IMR-90 (cell line): ENCODE measurements around the gene CNOT3. TPM values are rescaled to one million over a fixed set of nuclear protein-coding genes. Genes with fewer than 3 reads are reported as not detected.

Experiments used
- ATAC-seq: fragments of 200-7000 bp; cut with Tn5 transposase; 2 replicates; pipeline ENCODE4 v1.9.1; 2020; ENCODE audit warnings: low read depth, mild to moderate bottlenecking, moderate library complexity
- BruUV-seq: library from RNA; stranded (reverse); fragments of 400-500 nt; replicated peaks from 2 replicates; lab custom pipeline; 2021; lab: Mats Ljungman, UMichigan
- CTCF ChIA-PET: fragments of 300-600 bp; formaldehyde crosslinking; extraction: SDS; loops from one replicate; lab custom pipeline; 2021; ENCODE audit warnings: antibody characterized with exemption; lab: Yijun Ruan, JAX
- POLR2A ChIA-PET: fragments of 300-600 bp; sonication (Branson Sonifier 250); formaldehyde crosslinking; loops from one replicate; lab custom pipeline; 2022; ENCODE audit warnings: antibody characterized with exemption; ENCODE audit not compliant: unreplicated experiment; lab: Charles Lee
- DNase-seq: peaks from one replicate; pipeline ENCODE4 v3.0.0; 2013
- H2AFZ ChIP-seq: replicated peaks from 2 replicates; pipeline ENCODE3; 2013; ENCODE audit warnings: low read length, mild to moderate bottlenecking; ENCODE audit not compliant: poor library complexity
- H2AK5ac ChIP-seq: 2 replicates; pipeline ENCODE4 v1.6.1; 2013; ENCODE audit warnings: low read depth, low read length, inconsistent platforms
- H2AK9ac ChIP-seq: replicated peaks from 2 replicates; pipeline ENCODE3; 2013; ENCODE audit warnings: mild to moderate bottlenecking, low read depth, low read length, moderate library complexity; ENCODE audit not compliant: poor library complexity
- H2BK120ac ChIP-seq: 2 replicates; pipeline ENCODE4 v1.6.1; 2013; ENCODE audit warnings: low read depth, low read length, inconsistent platforms
- H2BK15ac ChIP-seq: 3 replicates; pipeline ENCODE4 v1.6.1; 2013; ENCODE audit warnings: low read depth, low read length, inconsistent platforms
- H2BK20ac ChIP-seq: 2 replicates; pipeline ENCODE4 v1.6.1; 2013; ENCODE audit warnings: low read depth, mild to moderate bottlenecking, inconsistent platforms, low read length, moderate library complexity
- H2BK5ac ChIP-seq: 2 replicates; pipeline ENCODE4 v1.6.1; 2013; ENCODE audit warnings: mild to moderate bottlenecking, low read depth, low read length, inconsistent platforms; ENCODE audit not compliant: poor library complexity, severe bottlenecking
- H3K14ac ChIP-seq: replicated peaks from 2 replicates; pipeline ENCODE4 v1.6.1; 2013; ENCODE audit warnings: low read depth, low read length, inconsistent platforms
- H3K18ac ChIP-seq: 2 replicates; pipeline ENCODE4 v1.6.1; 2013; ENCODE audit warnings: low read depth, low read length, control low read depth
- H3K23ac ChIP-seq: 2 replicates; pipeline ENCODE4 v1.6.1; 2013; ENCODE audit warnings: low read depth, low read length, inconsistent platforms
- H3K27ac ChIP-seq: 2 replicates; pipeline ENCODE4 v1.5.1; 2013; ENCODE audit warnings: mild to moderate bottlenecking, control low read depth, low read length; ENCODE audit not compliant: insufficient read depth
- H3K27me3 ChIP-seq: 2 replicates; pipeline ENCODE4 v1.6.1; 2013; ENCODE audit warnings: low read length; ENCODE audit not compliant: control insufficient read depth, insufficient read depth
- H3K36me3 ChIP-seq: 2 replicates; pipeline ENCODE4 v1.6.1; 2013; ENCODE audit warnings: low read length, mixed read lengths; ENCODE audit not compliant: control insufficient read depth, insufficient read depth
- H3K4ac ChIP-seq: 2 replicates; pipeline ENCODE4 v1.6.1; 2013; ENCODE audit warnings: low read depth, low read length, inconsistent platforms
- H3K4me1 ChIP-seq: 2 replicates; pipeline ENCODE4 v1.6.1; 2013; ENCODE audit warnings: low read length, mixed read lengths; ENCODE audit not compliant: control insufficient read depth, insufficient read depth
- H3K4me2 ChIP-seq: 2 replicates; pipeline ENCODE4 v1.6.1; 2013; ENCODE audit warnings: low read depth, mild to moderate bottlenecking, control low read depth, low read length, moderate library complexity
- H3K4me3 ChIP-seq: 2 replicates; pipeline ENCODE4 v1.5.1; 2013; ENCODE audit warnings: low read depth, mild to moderate bottlenecking, control low read depth, low read length, moderate library complexity; ENCODE audit not compliant: insufficient read depth
- H3K56ac ChIP-seq: 2 replicates; pipeline ENCODE4 v1.6.1; 2013; ENCODE audit warnings: low read length, inconsistent platforms; ENCODE audit not compliant: insufficient read depth; ENCODE audit errors: extremely low read depth
- H3K79me1 ChIP-seq, 2 experiments: 2 replicates each; pipeline ENCODE4 v1.6.1; 2013; ENCODE audit warnings: low read length in 2 of 2, inconsistent platforms in 1 of 2, low read depth in 1 of 2
- H3K9ac ChIP-seq: 2 replicates; pipeline ENCODE4 v1.6.1; 2013; ENCODE audit warnings: low read depth, low read length, control low read depth
- H3K9me1 ChIP-seq: 2 replicates; pipeline ENCODE4 v1.6.1; 2013; ENCODE audit warnings: low read length, inconsistent platforms; ENCODE audit not compliant: insufficient read depth
- H3K9me3 ChIP-seq: 2 replicates; pipeline ENCODE4 v1.6.1; 2013; ENCODE audit warnings: low read length; ENCODE audit not compliant: control insufficient read depth, insufficient read depth
- H4K20me1 ChIP-seq: 2 replicates; pipeline ENCODE4 v1.6.1; 2013; ENCODE audit warnings: low read length, inconsistent platforms; ENCODE audit not compliant: insufficient read depth
- H4K5ac ChIP-seq: 2 replicates; pipeline ENCODE4 v1.6.1; 2013; ENCODE audit warnings: mild to moderate bottlenecking, low read depth, low read length, control low read depth
- H4K8ac ChIP-seq, 2 experiments: 2 replicates each; pipeline ENCODE4 v1.6.1; 2013; ENCODE audit warnings: low read depth in 2 of 2, low read length in 2 of 2, control low read depth in 1 of 2, inconsistent platforms in 1 of 2
- H4K91ac ChIP-seq: 2 replicates; pipeline ENCODE4 v1.6.1; 2013; ENCODE audit warnings: low read depth, low read length, inconsistent platforms; ENCODE audit not compliant: insufficient read depth
- CEBPB ChIP-seq: IDR thresholded peaks from 2 replicates; pipeline ENCODE4 v1.6.1; 2012; ENCODE audit warnings: low read depth, low read length, improper control_type of control experiment
- CHD1 ChIP-seq: IDR thresholded peaks from 2 replicates; pipeline ENCODE4 v1.6.1; 2012; ENCODE audit warnings: low read depth, low read length, improper control_type of control experiment
- NFE2L2 ChIP-seq: fragments of 150-350 bp; IDR thresholded peaks from 2 replicates; pipeline ENCODE4 v1.6.1; 2016; ENCODE audit warnings: low read depth, mild to moderate bottlenecking, low read length
- RAD21 ChIP-seq: IDR thresholded peaks from 2 replicates; pipeline ENCODE4 v1.6.1; 2012; ENCODE audit warnings: low read length, improper control_type of control experiment
- RCOR1 ChIP-seq: IDR thresholded peaks from 2 replicates; pipeline ENCODE4 v1.6.1; 2012; ENCODE audit warnings: mild to moderate bottlenecking, low read length, improper control_type of control experiment; ENCODE audit not compliant: insufficient replicate concordance
- RFX5 ChIP-seq: IDR thresholded peaks from 2 replicates; pipeline ENCODE4 v1.8.0; 2012; ENCODE audit warnings: low read depth, mild to moderate bottlenecking, low read length, moderate library complexity
- SMC3 ChIP-seq: fragments of 150-350 bp; IDR thresholded peaks from 2 replicates; pipeline ENCODE4 v1.6.1; 2016; ENCODE audit warnings: low read depth, mild to moderate bottlenecking, antibody characterized with exemption, low read length, moderate library complexity
- WGBS, 2 experiments: methylation state at CpG; one replicate each; pipeline versions ENCODE4 v1.1.5 to v1.1.7; 2013; ENCODE audit warnings: missing lambda C conversion rate in 2 of 2; ENCODE audit not compliant: insufficient read length in 1 of 2; ENCODE audit errors: extremely low coverage in 2 of 2; 5-methylcytosine and 5-hydroxymethylcytosine counted together
- dilution Hi-C: fragments of 300-500 bp; cut with HindIII; formaldehyde crosslinking; loops from one replicate; pipeline ENCODE4 v1.14.3; 2018; ENCODE audit warnings: low sequenced_read_pairs; ENCODE audit not compliant: unreplicated experiment
- in situ Hi-C: fragments of 300-500 bp; cut with MboI; formaldehyde crosslinking; loops from 3 replicates; pipeline ENCODE4 v1.14.3; 2019; ENCODE audit warnings: low sequenced_read_pairs, inconsistent platforms, mixed read lengths
- intact Hi-C: fragments of 100-400 bp; cut with micrococcal nuclease; formaldehyde crosslinking; loops from 2 replicates; pipeline ENCODE4 v1.10.0; 2022
- polyA plus RNA-seq, 3 experiments: library from polyadenylated mRNA; depleted of rRNA; stranded (reverse); fragments of >200 nt; gene quantifications; 2 replicates each; pipeline ENCODE4 v1.2.3, GENCODE V29; 2012; ENCODE audit warnings: low replicate concordance in 1 of 3
- total RNA-seq: library from RNA; depleted of rRNA; stranded (reverse); fragments of >200 nt; gene quantifications from 2 replicates; pipeline ENCODE4 v1.2.3, GENCODE V29; 2012

The CNOT3 gene
- total and polyA plus RNA-seq, 2 of the 4 experiments (the other 2 are of a cell fraction): 5.4 to 26.7 TPM

DNA sequence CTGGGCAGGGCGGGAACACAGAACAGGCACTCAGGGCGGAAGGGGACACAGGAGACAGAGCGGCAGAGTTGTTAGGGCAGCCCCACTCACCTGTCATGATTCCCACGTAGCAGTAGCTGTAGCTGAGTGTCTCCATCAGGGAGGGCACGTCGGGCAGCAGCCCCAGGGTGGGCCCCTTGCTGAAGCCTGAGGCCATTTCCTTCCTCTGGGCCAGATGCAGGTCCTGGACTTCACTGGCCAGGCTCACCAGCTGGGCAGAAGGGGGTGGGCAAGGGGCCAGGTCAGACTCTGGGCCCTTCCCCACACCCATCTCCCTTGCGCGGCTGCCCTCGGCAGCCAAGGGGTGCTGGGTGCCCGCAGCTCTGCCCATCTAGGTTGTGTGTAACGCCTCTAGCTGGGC lies 45.9 kb downstream of the CNOT3 start:
- Histone ChIP-seq H3K27ac (no peak overlapping the region), H2AK5ac (no peak overlapping the region), H3K36me3 (peaks cover 50% of the 10 kb centered on the region), H3K4me3 (no peak overlapping the region), H3K14ac (no peak overlapping the region), H2BK120ac (no peak overlapping the region), H3K23ac (no peak overlapping the region), H2AFZ (no peak overlapping the region), H2BK5ac (no peak overlapping the region), H3K4me2 (no peak overlapping the region), H3K4ac (no peak overlapping the region), H2AK9ac (no peak overlapping the region), H3K9ac (no peak overlapping the region), H3K27me3 (no peaks in the 10 kb centered on the region), H3K18ac (no peak overlapping the region), H4K8ac (no peak overlapping the region), H3K9me1 (peaks cover 3% of the 10 kb centered on the region; the same call in 1 of the 2 replicates), H4K5ac (no peak overlapping the region), H3K79me1 (peaks cover 12 to 41% of the 10 kb centered on the region in 2 experiments), H4K20me1 (peaks cover 9% of the 10 kb centered on the region; the same call in 1 of the 2 replicates), H3K56ac (no peak overlapping the region), H4K91ac (no peak overlapping the region), H2BK20ac (no peak overlapping the region), H2BK15ac (no peak overlapping the region), H3K9me3 (no peaks in the 10 kb centered on the region), H3K4me1 (peaks cover 2% of the 10 kb centered on the region)
- ChIA-PET CTCF (no interaction called here), POLR2A (no interaction called here)
- in situ Hi-C loops (no loop called here), intact Hi-C loops (no loop called here), dilution Hi-C loops (no loop called here)
- no TSS peak for BruUV-seq
- DNase-seq (no peak), ATAC-seq (no peak)
- TF ChIP-seq RCOR1 (no peak), CEBPB (no peak), NFE2L2 (no peak), CHD1 (no peak), RFX5 (no peak), SMC3 (no peak), RAD21 (no peak)
- 89% methylated on average over 4 of the region's 11 CpGs; no CpG with 5 or more reads in 1 of the 2 experiments for WGBS, 2 experiments
